Measurements from ENCODE around the gene TUBA8.
A peak's percentile ranks its signal among the peaks of the same experiment; 100 is the strongest.
"Not testable (repeated sequence)": the region's sequence is repeated elsewhere in the genome, so short reads cannot be mapped to it uniquely, and the experiment has no call there.

TUBA8 gene

DNA sequence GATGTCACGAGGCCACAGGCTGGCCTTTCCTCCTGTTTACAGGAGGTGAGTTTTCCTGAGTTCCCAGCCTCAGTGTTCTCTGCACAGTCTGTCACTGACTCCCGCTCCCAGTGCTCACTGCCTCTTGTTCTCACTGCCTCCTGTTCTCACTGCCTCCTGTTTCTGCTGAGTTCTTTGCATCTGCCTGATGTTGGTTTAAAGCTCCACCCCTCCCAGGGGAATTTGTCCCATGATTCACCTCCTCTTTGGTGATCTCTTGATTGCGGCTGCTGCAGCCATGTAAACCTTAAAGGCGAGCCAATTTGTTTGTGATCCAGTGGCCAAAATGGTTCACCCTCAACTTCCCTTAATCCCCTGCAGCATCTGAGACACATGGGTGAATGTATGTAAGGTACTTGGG is 6.0 kb upstream of the TUBA8 start:
- Histone ChIP-seq H3K36me3 (replicated peaks) (no peaks in the 10 kb centered on the region), H3K27ac (no peak overlapping the region), H3K4me3 (ENCODE audit: low read depth, low read length) (no peak overlapping the region), H3K27me3 (replicated peaks) (no peaks in the 10 kb centered on the region)
- in situ Hi-C loops (cut with HindIII; ENCODE audit: low pct_ligation_motif_present, low sequenced_read_pairs): no loop called here
- TF ChIP-seq, protein P1, sequence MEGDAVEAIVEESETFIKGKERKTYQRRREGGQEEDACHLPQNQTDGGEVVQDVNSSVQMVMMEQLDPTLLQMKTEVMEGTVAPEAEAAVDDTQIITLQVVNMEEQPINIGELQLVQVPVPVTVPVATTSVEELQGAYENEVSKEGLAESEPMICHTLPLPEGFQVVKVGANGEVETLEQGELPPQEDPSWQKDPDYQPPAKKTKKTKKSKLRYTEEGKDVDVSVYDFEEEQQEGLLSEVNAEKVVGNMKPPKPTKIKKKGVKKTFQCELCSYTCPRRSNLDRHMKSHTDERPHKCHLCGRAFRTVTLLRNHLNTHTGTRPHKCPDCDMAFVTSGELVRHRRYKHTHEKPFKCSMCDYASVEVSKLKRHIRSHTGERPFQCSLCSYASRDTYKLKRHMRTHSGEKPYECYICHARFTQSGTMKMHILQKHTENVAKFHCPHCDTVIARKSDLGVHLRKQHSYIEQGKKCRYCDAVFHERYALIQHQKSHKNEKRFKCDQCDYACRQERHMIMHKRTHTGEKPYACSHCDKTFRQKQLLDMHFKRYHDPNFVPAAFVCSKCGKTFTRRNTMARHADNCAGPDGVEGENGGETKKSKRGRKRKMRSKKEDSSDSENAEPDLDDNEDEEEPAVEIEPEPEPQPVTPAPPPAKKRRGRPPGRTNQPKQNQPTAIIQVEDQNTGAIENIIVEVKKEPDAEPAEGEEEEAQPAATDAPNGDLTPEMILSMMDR (IDR thresholded peaks at IDR 0.05; ENCODE audit: low read depth, low read length, missing control alignments): no peak
- DNase-seq: peak; percentile 78

DNA sequence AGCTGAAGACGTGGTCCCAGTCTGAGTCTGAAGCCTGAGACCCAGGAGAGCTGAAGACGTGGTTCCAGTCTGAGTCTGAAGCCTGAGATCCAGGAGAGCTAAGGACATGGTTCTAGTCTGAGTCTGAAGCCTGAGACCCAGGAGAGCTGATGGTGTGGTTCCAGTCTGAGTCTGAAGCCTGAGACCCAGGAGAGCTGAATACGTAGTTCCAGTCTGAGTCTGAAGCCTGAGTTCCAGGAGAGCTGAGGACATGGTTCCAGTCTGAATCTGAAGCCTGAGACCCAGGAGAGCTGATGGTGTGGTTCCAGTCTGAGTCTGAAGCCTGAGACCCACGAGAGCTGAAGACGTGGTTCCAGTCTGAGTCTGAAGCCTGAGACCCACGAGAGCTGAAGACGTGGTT is 4.6 kb upstream of the TUBA8 start:
- H3K36me3 ChIP-seq (replicated peaks); in situ Hi-C loops (cut with HindIII; ENCODE audit: low pct_ligation_motif_present, low sequenced_read_pairs); DNase-seq; H3K27ac ChIP-seq; H3K4me3 ChIP-seq (ENCODE audit: low read depth, low read length); H3K27me3 ChIP-seq (replicated peaks): not testable (repeated sequence)

DNA sequence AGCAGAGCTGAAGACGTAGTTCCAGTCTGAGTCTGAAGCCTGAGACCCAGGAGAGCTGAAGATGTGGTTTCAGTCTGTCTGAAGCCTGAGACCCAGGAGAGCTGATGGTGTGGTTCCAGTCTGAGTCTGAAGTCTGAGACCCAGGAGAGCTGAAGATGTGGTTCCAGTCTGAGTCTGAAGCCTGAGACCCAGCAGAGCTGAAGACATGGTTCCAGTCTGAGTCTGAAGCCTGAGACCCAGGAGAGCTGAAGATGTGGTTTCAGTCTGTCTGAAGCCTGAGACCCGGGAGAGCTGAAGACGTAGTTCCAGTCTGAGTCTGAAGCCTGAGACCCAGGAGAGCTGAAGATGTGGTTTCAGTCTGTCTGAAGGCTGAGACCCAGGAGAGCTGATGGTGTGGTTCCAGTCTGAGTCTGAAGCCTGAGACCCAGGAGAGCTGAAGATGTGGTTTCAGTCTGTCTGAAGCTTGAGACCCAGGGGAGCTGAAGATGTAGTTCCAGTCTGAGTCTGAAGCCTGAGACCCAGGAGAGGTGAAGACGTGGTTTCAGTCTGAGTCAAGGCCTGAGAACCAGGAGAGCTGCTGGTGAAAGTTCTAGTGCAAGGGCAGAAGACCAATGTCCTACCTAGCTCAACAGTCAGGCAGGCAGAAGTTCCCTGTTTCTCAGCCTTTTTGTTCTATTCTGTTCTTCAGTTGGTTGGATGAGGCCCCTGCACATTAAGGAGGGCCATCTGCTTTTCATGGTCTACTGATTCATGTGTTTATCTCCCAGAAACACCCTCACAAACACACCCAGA is 3.9 kb upstream of the TUBA8 start:
- H3K4me3 ChIP-seq (ENCODE audit: low read depth, low read length); DNase-seq; in situ Hi-C loops (cut with HindIII; ENCODE audit: low pct_ligation_motif_present, low sequenced_read_pairs): not testable (repeated sequence)

DNA sequence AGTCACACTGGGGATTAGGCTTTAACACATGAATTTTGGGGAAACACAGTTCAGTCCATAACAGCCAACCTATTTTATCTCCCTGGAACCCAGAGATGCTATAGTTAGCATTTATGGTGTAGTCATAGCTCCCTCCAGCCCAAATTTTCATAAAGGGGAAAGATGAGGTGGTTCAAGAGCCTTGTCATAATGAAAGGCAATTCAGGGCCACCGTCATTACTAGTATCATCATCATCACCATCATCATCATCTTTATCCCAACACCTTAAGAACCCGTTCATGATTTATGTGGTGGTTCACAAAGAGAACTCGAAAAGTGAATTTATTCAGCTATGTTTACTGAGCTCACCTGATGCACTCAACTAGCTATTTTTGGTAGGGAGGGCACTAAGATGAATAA is 2.4 kb upstream of the TUBA8 start:
- in situ Hi-C loops (cut with HindIII; ENCODE audit: low pct_ligation_motif_present, low sequenced_read_pairs): no loop called here
- TF ChIP-seq, protein P1 (IDR thresholded peaks at IDR 0.05; ENCODE audit: low read depth, low read length, missing control alignments): no peak
- DNase-seq: no peak
- no peak overlapping the region for H3K27ac ChIP-seq
- H3K4me3 ChIP-seq (ENCODE audit: low read depth, low read length): no peak overlapping the region
- no peaks in the 10 kb centered on the region for H3K36me3 ChIP-seq (replicated peaks)
- H3K27me3 ChIP-seq (replicated peaks): peaks cover 10% of the 10 kb centered on the region

More for the DNA sequence above, 3.9 kb upstream of the TUBA8 start:
- not testable (repeated sequence) for H3K36me3 ChIP-seq (replicated peaks); H3K27ac ChIP-seq
- peaks cover 10% of the 10 kb centered on the region for H3K27me3 ChIP-seq (replicated peaks)

DNA sequence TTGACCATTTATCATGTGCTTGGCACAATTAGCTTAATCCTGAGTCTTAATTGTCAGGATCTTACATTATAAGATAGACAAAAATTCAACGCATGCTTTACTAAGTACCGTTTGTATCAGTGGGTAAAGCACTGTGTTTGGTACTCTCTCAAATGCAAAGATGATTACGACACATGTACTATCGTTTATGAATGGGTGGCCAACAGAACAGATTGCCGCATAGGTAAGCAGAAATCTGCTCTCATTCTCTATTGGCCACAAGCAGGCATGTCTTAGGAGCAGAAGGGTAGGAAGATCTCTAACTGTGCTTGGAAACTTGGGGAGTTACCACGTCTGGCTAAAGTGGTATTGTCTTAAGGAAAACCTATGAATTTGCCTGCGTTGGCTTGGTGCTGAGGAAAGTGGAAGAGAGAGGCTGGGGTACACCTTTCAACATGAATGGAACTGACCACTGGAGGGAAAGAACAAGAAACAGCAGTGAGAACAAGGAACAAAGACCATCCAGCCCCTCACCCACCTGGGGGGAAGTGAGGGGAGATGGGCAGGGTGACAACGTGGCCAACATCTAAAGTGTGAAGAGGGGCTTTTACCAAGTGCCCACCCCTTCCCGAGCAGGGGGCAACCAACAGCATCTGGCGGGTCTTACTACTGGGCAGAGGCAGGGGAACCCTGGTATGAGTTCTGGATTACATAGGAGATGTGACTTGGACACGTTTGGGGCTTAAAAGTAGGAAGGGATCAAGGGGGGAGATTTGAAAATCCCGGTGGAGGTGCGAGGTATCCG is 1.0 kb upstream of the TUBA8 start:
- H3K4me3 ChIP-seq (ENCODE audit: low read depth, low read length): peak overlapping the region; percentile 34
- H3K36me3 ChIP-seq (replicated peaks): no peaks in the 10 kb centered on the region
- TF ChIP-seq, protein P1 (IDR thresholded peaks at IDR 0.05; ENCODE audit: low read depth, low read length, missing control alignments): no peak
- H3K27me3 ChIP-seq (replicated peaks): peaks cover 10% of the 10 kb centered on the region
- no peak overlapping the region for H3K27ac ChIP-seq
- in situ Hi-C loops (cut with HindIII; ENCODE audit: low pct_ligation_motif_present, low sequenced_read_pairs): no loop called here
- DNase-seq: no peak

DNA sequence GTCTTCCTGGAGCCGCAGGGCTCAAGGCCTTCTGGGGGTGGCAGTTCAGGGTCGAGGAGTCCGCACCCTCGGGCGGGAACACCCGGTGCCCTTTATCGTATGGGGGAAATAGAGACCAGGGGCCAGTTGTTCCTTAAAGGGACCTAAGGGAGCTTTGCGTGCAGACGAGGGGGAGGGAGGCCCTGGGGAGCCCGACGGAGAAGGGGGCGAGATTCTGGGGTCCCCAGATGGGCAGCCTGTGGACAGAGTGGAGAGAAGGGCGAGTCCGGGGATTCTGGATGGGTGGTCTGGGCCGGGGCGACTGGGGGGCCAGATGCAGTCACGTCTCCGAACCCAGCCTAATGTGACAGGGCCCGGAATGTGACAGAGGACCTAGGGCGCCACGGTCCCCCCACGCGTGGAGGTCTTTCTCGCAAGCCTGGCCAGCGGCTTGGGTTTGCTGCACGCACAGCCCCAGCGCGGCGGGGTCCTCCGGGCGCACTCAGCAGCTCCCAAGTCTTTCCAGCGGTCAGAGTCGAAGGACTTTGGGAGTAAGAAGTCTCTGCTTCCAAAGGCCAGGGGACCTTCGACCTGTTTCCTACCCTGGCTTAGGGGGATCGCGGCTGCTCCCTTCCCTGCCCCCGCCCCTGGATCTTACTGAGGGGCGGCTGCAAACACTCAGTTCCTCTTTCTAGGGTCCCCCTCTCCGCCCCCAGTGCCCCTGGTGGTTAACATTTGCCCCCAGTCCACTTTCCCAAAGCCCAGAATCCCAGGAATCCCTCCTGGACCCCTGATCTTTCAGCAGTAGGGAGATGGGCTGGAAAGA is 547 bp downstream of the TUBA8 start:
- peak overlapping the region; percentile 34 for H3K4me3 ChIP-seq (ENCODE audit: low read depth, low read length)
- no peaks in the 10 kb centered on the region for H3K36me3 ChIP-seq (replicated peaks)
- H3K27me3 ChIP-seq (replicated peaks): peaks cover 10% of the 10 kb centered on the region
- no peak for DNase-seq
- in situ Hi-C loops (cut with HindIII; ENCODE audit: low pct_ligation_motif_present, low sequenced_read_pairs): no loop called here
- no peak overlapping the region for H3K27ac ChIP-seq
- TF ChIP-seq, protein P1 (IDR thresholded peaks at IDR 0.05; ENCODE audit: low read depth, low read length, missing control alignments): no peak

All from brain microvascular endothelial cell (primary cell).